ENCODE results near the gene NAALAD2. TPM values are rescaled to one million over a fixed set of nuclear protein-coding genes. Genes with fewer than 3 reads are reported as not detected.
"Not testable (repeated sequence)": the region's sequence is repeated elsewhere in the genome, so short reads cannot be mapped to it uniquely, and the experiment has no call there.

The NAALAD2 gene
- total RNA-seq, 1 donor, result 2.2 TPM

- no peak for TF ChIP-seq CTCF (IDR thresholded peaks at IDR 0.05; ENCODE audit: insufficient read depth, low read depth, low read length)
- H3K4me3 ChIP-seq (ENCODE audit: low read depth, low read length), result no peak overlapping the region
- DNase-seq (ENCODE audit: low read depth), result peak; percentile 67
Measured at GRCh38 chr11:90197377-90197776, 62.9 kb downstream of the NAALAD2 start.

GRCh38 chr11:90202342-90202741 is 67.9 kb downstream of the NAALAD2 start:
- no peak overlapping the region for H3K4me3 ChIP-seq (ENCODE audit: low read depth, low read length)
- TF ChIP-seq CTCF (IDR thresholded peaks at IDR 0.05; ENCODE audit: insufficient read depth, low read depth, low read length), result no peak
- DNase-seq (ENCODE audit: low read depth), result no peak

- no peak for TF ChIP-seq CTCF (IDR thresholded peaks at IDR 0.05; ENCODE audit: insufficient read depth, low read depth, low read length)
- no peak for DNase-seq (ENCODE audit: low read depth)
- H3K4me3 ChIP-seq (ENCODE audit: low read depth, low read length), result no peak overlapping the region
Measured at GRCh38 chr11:90204407-90204806, 69.9 kb downstream of the NAALAD2 start.

- no peak overlapping the region for H3K4me3 ChIP-seq (ENCODE audit: low read depth, low read length)
- peak; percentile 71 for DNase-seq (ENCODE audit: low read depth)
- peak; percentile 92 for TF ChIP-seq CTCF (IDR thresholded peaks at IDR 0.05; ENCODE audit: insufficient read depth, low read depth, low read length)
Measured at GRCh38 chr11:90204832-90205646, 70.6 kb downstream of the NAALAD2 start.

GRCh38 chr11:90207992-90208391 is 73.5 kb downstream of the NAALAD2 start:
- DNase-seq (ENCODE audit: low read depth), result not testable (repeated sequence)

GRCh38 chr11:90208857-90209256 is 74.4 kb downstream of the NAALAD2 start:
- DNase-seq (ENCODE audit: low read depth), result no peak
- H3K4me3 ChIP-seq (ENCODE audit: low read depth, low read length), result no peak overlapping the region
- no peak for TF ChIP-seq CTCF (IDR thresholded peaks at IDR 0.05; ENCODE audit: insufficient read depth, low read depth, low read length)

More at GRCh38 chr11:90207992-90208391, 73.5 kb downstream of the NAALAD2 start:
- H3K4me3 ChIP-seq (ENCODE audit: low read depth, low read length), result not testable (repeated sequence)

GRCh38 chr11:90213322-90213721 is 78.9 kb downstream of the NAALAD2 start:
- no peak for DNase-seq (ENCODE audit: low read depth)

More at GRCh38 chr11:90213322-90213721, 78.9 kb downstream of the NAALAD2 start:
- H3K4me3 ChIP-seq (ENCODE audit: low read depth, low read length), result no peak overlapping the region
- no peak for TF ChIP-seq CTCF (IDR thresholded peaks at IDR 0.05; ENCODE audit: insufficient read depth, low read depth, low read length)
